HG02970 (cell line): ENCODE data around the gene DQX1.
A peak's percentile ranks its signal among the peaks of the same experiment; 100 is the strongest.

Experiments
- ATAC-seq: cut with Tn5 transposase; IDR thresholded peaks from one replicate; pipeline ENCODE4 v1.9.1; 2021; ENCODE audit warnings: mild to moderate bottlenecking, moderate library complexity, moderate number of reproducible peaks; ENCODE audit not compliant: unreplicated experiment, low FRiP score

The DQX1 gene

GRCh38 chr2:74513605-74514367 is 12.2 kb downstream of the DQX1 start:
- ATAC-seq, result no peak

- ATAC-seq, result no peak
Measured at GRCh38 chr2:74512744-74513604, 13.1 kb downstream of the DQX1 start.

- no peak for ATAC-seq
Measured at GRCh38 chr2:74511104-74511989, 14.7 kb downstream of the DQX1 start.

GRCh38 chr2:74510272-74510671 is 15.8 kb downstream of the DQX1 start:
- ATAC-seq, result no peak

- peak; percentile 6 for ATAC-seq
Measured at GRCh38 chr2:74507926-74508520, 18.0 kb downstream of the DQX1 start.

GRCh38 chr2:74507145-74507925 is 18.7 kb downstream of the DQX1 start, which contains the start of gene PCGF1:
Gene PCGF1 (minus strand): TSS chr2:74507695. CDS start chr2:74507668, 27 bp downstream.
- peak; percentile 84 for ATAC-seq

DNA sequence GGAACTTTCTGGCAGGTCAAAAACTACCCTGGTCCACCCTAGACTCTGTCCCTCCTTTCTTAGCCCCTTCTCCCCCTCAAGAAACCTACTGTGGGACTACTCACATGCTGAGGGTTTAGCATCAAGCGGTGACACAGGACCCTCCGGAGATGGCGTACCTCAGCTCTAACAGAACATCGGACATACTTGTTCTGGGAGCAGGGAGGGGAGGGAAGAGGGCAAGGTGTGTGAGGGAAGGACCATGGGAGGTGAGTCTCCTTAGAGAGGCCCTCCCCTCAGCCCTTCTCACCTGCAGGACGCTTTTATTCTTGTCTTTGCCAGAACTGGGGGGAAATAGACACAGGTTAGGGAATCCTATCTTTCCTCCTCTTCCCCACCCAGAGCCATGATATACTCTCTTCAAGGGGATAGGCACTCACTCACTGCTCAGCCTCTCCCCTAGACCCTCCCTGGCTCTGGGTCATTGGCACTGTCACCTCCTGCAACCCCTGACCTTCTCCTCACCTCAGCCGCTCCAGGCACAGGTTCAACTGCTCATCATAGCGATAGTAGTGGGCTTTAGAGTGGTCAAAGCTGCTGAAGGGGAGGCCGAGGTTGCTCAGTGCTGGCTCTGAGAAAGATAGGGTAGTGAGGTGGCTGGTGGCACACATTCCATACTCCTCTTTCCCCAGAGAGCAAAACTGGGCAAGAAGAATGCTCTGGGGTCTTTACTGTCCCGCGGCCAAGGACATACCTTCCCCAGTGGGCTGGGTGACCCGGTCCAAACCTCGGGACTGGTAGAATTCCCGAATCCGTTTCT is 20.4 kb downstream of the DQX1 start:
- ATAC-seq, result no peak

- no peak for ATAC-seq
Measured at GRCh38 chr2:74504591-74504990, 21.4 kb downstream of the DQX1 start.

DNA sequence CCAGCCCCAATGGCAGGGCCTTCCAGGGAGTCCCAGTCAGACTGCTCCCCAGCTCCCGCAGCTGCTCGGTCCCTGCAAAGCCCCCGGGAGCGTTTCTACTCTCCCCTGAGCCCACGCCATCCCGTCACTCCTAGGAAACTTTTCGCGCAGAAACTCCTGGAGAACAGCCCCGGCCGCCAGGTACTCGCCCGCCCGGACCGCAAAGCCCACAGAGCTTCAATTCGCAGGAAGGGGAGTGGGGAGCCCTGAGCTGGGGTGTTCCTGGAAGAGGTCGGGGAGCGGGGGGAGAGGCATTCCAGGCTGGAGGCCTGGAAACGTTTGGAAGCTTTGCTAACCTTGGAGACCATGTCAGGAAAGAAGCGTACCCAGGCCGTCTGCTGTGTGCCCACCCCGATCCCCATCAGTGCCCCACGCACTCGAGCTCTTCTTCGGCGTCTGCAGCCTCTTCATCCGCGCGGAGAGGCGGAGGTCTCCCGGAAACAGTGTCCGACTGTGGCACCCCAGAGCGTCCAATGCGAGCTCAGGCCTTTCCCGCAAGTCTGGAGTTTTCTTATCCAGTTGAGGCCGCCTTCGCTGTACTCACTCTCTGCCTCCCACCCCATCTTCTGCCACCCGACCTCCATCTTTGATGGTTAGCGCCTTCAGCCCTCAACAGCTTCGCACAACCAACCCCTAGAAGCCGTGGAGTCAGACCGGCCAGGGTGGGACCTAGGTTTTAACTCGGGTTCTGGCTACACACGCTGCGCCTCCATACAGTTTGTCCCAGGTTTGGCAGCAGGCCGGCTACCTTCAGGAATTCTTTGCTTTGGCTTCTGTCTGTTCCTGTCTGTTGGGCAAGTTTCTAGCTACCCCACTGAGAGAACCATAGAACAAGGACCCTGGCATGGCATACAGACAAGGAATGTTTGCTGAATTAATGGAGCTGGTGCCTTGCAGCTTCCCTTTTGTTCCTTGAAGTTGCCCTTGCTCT is 22.2 kb downstream of the DQX1 start:
- no peak for ATAC-seq

DNA sequence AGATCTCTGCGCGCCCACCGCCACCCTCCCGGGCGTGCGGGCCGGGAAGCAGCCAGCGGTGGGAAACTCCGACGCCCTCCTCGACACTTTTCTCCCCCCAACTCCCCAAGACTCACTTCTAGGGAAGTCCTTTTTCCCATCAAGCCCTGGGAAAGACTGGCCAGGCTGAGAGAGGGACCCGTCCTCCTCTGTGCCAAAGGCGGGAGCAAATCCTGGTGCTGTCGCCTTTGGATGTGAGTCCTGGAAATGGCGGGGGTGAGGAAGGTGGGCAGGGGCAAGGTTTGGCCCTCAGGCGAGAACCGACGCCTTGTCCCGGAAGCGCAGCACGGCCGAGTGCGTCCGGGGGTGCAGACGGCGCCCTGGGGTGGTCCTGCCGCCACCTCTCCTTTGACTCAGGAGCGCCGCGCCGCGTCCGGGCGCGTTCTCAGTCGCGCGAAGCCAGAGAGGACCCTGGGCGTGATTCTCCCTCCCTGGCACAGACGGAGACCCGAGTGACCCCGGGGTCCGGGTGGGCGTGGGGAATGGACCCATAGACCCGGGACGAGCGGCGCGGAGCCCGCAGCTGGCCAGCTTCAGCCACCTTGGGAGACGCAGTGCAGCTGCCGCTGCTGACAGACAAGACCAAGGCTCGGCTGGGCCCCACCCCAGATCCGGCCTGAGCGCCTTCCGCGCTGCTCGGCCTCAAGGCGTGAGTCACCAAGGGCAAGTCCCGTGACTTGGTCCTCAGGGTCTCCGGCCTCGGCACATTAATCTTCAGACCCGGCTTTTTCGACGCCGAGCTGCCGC is 23.1 kb downstream of the DQX1 start:
- ATAC-seq, result no peak

GRCh38 chr2:74502147-74502719 is 23.8 kb downstream of the DQX1 start:
- ATAC-seq, result no peak

GRCh38 chr2:74501335-74502071 is 24.5 kb downstream of the DQX1 start:
- ATAC-seq, result no peak

DNA sequence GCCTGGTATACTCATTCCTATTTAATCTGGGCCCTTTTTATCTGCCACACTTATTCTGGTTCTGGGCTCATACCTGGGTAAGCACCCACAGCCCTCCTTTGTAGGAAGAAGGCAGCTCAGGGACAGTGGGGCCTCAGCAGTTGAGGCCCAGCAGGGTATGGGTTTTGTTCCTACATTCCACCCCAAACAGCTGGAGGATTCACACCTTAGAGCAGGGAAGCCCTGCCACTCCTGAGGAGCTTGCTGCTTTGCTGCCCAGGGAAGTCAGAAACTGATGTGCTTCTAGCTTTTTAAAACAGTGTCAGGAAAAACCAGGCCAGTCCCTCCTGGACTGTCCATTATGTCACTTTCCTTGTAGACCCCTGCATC is 25.5 kb downstream of the DQX1 start:
- no peak for ATAC-seq

DNA sequence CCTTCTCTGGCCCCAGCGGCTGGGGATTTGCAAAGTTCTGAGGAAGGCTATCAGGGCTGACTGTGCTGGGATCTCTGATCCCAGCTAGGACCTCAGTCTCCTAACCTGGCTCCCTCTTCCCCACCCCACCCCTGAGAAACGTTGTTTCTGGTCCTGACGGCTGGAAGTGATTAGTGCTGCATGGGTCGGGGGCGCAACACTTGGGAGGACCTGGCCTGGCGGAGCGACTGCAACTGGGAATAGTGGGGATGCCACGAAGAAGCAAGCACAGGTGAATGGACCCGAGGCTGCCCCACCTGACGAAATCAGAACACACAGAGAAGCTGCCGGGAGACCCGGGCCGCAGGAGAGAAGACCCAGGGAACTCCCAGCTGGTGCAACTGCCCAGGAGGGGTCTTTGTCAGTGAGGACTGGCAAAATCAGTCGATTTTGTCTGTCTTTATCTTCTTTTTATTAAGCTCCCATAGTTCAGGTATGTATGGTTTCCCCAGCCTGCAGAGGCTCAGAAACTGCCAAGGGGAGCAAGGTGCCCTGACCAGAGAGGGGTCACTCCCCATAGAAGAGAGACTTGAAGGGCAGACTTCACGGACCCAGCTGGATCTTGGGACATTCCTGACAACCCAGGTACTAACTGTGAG is 26.0 kb downstream of the DQX1 start:
- ATAC-seq, result no peak

DNA sequence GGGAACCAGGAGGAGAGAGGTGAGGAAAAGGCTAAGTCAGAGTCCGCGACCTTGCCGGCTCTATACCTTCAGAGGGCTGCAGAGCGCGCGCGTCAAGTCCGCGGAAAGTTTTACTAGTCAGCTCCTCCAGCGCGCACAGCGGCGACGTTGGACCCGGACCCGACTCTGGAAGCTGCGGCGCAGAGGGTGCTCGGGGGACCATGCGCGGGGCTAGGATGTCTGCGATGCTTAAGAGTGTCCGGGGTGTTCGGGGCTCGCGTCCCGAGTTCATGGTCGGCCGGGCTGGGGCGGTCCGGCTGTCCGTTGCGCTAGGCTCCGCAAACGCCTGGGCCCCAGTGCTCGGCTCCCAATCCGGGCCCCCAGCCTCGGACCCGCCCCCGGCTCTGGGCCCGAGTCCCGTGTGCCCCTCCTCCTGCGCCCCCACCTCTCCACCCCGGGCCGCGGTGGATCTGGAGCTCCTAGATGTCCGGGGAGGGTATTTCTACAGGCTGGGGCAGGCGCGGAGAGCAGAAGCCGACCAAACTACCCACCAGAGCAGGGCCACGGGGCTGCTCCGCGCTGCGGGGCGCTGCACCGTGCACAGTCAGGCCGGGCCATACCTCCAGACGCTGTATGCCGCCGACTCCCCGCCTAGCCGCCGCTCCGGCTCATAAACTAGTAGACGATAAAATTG is 26.6 kb downstream of the DQX1 start, which contains the start of gene LBX2:
Gene LBX2, minus strand, starts transcription at position 337 of the 673 bp plus-strand sequence. Its CDS starts 66 bp downstream, at position 271.
- no peak for ATAC-seq
